Activated T-cell treated with anti-CD3 and anti-CD28 coated beads, Interleukin-2, amount 50 U/mL, for 1 hour (primary cell): Measurements from ENCODE around the gene KIF3C.
"Not testable (repeated sequence)": the region's sequence is repeated elsewhere in the genome, so short reads cannot be mapped to it uniquely, and the experiment has no call there.

Experiments
- DNase-seq: peaks from one replicate; pipeline ENCODE4 v3.0.0-alpha.2; 2020

Gene KIF3C

GRCh38 chr2:25982273-25982967 is at the start of gene KIF3C:
KIF3C (minus strand) TSS chr2:25982497; CDS start chr2:25981917, 580 bp downstream.
- DNase-seq, result peak; percentile 79

- DNase-seq, result not testable (repeated sequence)
Observed at GRCh38 chr2:26028083-26028482, 45.8 kb upstream of the KIF3C start.

GRCh38 chr2:26025509-26025908 is 43.2 kb upstream of the KIF3C start:
- DNase-seq, result no peak

GRCh38 chr2:26024260-26024659 is 42.0 kb upstream of the KIF3C start:
- no peak for DNase-seq

- DNase-seq, result no peak
Observed at GRCh38 chr2:26020231-26020640, 37.9 kb upstream of the KIF3C start.

GRCh38 chr2:26018184-26019055 is 36.1 kb upstream of the KIF3C start:
- no peak for DNase-seq

- no peak for DNase-seq
Observed at GRCh38 chr2:26017464-26018183, 35.3 kb upstream of the KIF3C start.

GRCh38 chr2:26016706-26017045 is 34.4 kb upstream of the KIF3C start:
- not testable (repeated sequence) for DNase-seq

- DNase-seq, result no peak
Observed at GRCh38 chr2:26016012-26016705, 33.9 kb upstream of the KIF3C start.

GRCh38 chr2:26013668-26014067 is 31.4 kb upstream of the KIF3C start:
- no peak for DNase-seq

- DNase-seq, result no peak
Observed at GRCh38 chr2:26011990-26012856, 29.9 kb upstream of the KIF3C start.

GRCh38 chr2:26011609-26011989 is 29.3 kb upstream of the KIF3C start:
- DNase-seq, result no peak

- no peak for DNase-seq
Observed at GRCh38 chr2:26010943-26011342, 28.6 kb upstream of the KIF3C start.

- no peak for DNase-seq
Observed at GRCh38 chr2:26009567-26009963, 27.3 kb upstream of the KIF3C start.

- DNase-seq, result no peak
Observed at GRCh38 chr2:26008851-26009566, 26.7 kb upstream of the KIF3C start.

- DNase-seq, result no peak
Observed at GRCh38 chr2:26008095-26008494, 25.8 kb upstream of the KIF3C start.

GRCh38 chr2:26002632-26003310 is 20.5 kb upstream of the KIF3C start:
- DNase-seq, result no peak

GRCh38 chr2:26001743-26002351 is 19.6 kb upstream of the KIF3C start:
- no peak for DNase-seq

GRCh38 chr2:26000561-26001082 is 18.3 kb upstream of the KIF3C start:
- DNase-seq, result no peak

GRCh38 chr2:25999406-25999805 is 17.1 kb upstream of the KIF3C start:
- DNase-seq, result not testable (repeated sequence)
